Left hindlimb (tissue), 1 donor: ENCODE measurements around the gene CDKAL1.
"Not testable (repeated sequence)": the region's sequence is repeated elsewhere in the genome, so short reads cannot be mapped to it uniquely, and the experiment has no call there.

Source experiments
- DNase-seq: peaks from one replicate; pipeline ENCODE4 v3.0.0-alpha.2; 2018

The CDKAL1 gene

GRCh38 chr6:20808439-20808838, 274.2 kb downstream of the CDKAL1 start:
- no peak for DNase-seq

GRCh38 chr6:20808924-20809323, 274.7 kb downstream of the CDKAL1 start:
- no peak for DNase-seq

GRCh38 chr6:20810727-20811108, 276.5 kb downstream of the CDKAL1 start:
- no peak for DNase-seq

- no peak for DNase-seq
Observed at GRCh38 chr6:20811109-20811761, 277.0 kb downstream of the CDKAL1 start.

- DNase-seq = no peak
Observed at GRCh38 chr6:20812776-20813175, 278.5 kb downstream of the CDKAL1 start.

- no peak for DNase-seq
Observed at GRCh38 chr6:20814494-20814893, 280.2 kb downstream of the CDKAL1 start.

- DNase-seq = no peak
Observed at GRCh38 chr6:20816126-20816525, 281.9 kb downstream of the CDKAL1 start.

- DNase-seq = no peak
Observed at GRCh38 chr6:20817806-20818320, 283.6 kb downstream of the CDKAL1 start.

- DNase-seq = no peak
Observed at GRCh38 chr6:20819774-20820400, 285.6 kb downstream of the CDKAL1 start.

GRCh38 chr6:20826378-20826777, 292.1 kb downstream of the CDKAL1 start:
- DNase-seq = no peak

GRCh38 chr6:20827798-20828197, 293.5 kb downstream of the CDKAL1 start:
- no peak for DNase-seq

- DNase-seq = no peak
Observed at GRCh38 chr6:20830576-20830975, 296.3 kb downstream of the CDKAL1 start.

GRCh38 chr6:20831251-20831650, 297.0 kb downstream of the CDKAL1 start:
- DNase-seq = not testable (repeated sequence)

- DNase-seq = no peak
Observed at GRCh38 chr6:20833881-20834515, 299.7 kb downstream of the CDKAL1 start.

- DNase-seq = no peak
Observed at GRCh38 chr6:20835315-20836010, 301.2 kb downstream of the CDKAL1 start.

- DNase-seq = no peak
Observed at GRCh38 chr6:20837189-20837588, 302.9 kb downstream of the CDKAL1 start.

- no peak for DNase-seq
Observed at GRCh38 chr6:20838113-20838512, 303.9 kb downstream of the CDKAL1 start.

GRCh38 chr6:20839630-20840029, 305.4 kb downstream of the CDKAL1 start:
- no peak for DNase-seq

GRCh38 chr6:20840675-20841074, 306.4 kb downstream of the CDKAL1 start:
- DNase-seq = no peak

GRCh38 chr6:20841806-20842205, 307.5 kb downstream of the CDKAL1 start:
- DNase-seq = no peak

- DNase-seq = no peak
Observed at GRCh38 chr6:20845592-20845991, 311.3 kb downstream of the CDKAL1 start.

GRCh38 chr6:20846602-20847028, 312.4 kb downstream of the CDKAL1 start:
- no peak for DNase-seq

- no peak for DNase-seq
Observed at GRCh38 chr6:20847904-20848303, 313.6 kb downstream of the CDKAL1 start.
